Loucy (cell line): ENCODE results near the gene CCDC33.

Experiments
- CTCF ChIP-seq: fragments of 200-600 bp; sonication (generic); conservative IDR thresholded peaks from 2 replicates; pipeline ENCODE4 v1.5.1; 2014; ENCODE audit warnings: mild to moderate bottlenecking, antibody characterized with exemption, low read length
- EZH2phosphoT487 ChIP-seq: fragments of 200-600 bp; IDR thresholded peaks from 2 replicates; pipeline ENCODE4 v1.6.1; 2018; ENCODE audit warnings: antibody characterized with exemption, mild to moderate bottlenecking, moderate library complexity, borderline replicate concordance

DNA sequence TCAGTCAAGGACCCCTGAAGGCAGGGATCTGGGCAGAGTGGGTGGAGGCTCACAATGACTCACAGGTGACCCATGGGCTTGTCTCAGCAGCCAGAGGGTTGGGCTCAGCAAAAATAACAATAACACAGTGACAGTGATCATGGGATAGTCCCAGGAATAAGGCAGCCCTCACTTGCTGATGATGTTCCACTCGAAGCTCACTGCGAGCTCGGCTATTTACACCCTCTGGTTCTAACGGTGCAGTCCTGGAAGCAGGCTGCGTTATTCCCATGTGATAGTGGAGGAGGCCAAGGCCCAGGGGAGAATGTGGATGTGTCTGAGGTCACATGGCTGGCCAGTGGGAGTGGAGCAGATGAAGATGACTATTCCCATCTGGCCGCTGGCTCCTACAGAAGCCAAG is 16.2 kb downstream of the CCDC33 start:
- no peak for TF ChIP-seq CTCF
- no peak for TF ChIP-seq EZH2phosphoT487
